Caco-2 (cell line): ENCODE results near the gene SUPV3L1. TPM values are rescaled to one million over a fixed set of nuclear protein-coding genes. Genes with fewer than 3 reads are reported as not detected.
A peak's percentile ranks its signal among the peaks of the same experiment; 100 is the strongest.

Experiments
- BruUV-seq: library from RNA; stranded (reverse); fragments of 400-500 nt; replicated peaks from 2 replicates; lab custom pipeline; 2021; lab: Mats Ljungman, UMichigan
- CTCF ChIA-PET: fragments of 300-600 bp; sonication (Branson Sonifier 250); formaldehyde crosslinking; loops from one replicate; lab custom pipeline; 2022; ENCODE audit warnings: antibody characterized with exemption; lab: Charles Lee
- POLR2A ChIA-PET: fragments of 300-600 bp; sonication (Branson Sonifier 250); formaldehyde crosslinking; loops from one replicate; lab custom pipeline; 2022; ENCODE audit warnings: antibody characterized with exemption; lab: Charles Lee
- DNase-seq, 2 experiments: peaks; one replicate each; pipeline versions ENCODE4 v3.0.0 to v3.0.0-alpha.2; 2020 to 2022
- H3K27me3 ChIP-seq: replicated peaks from 2 replicates; pipeline ENCODE4 v1.6.0; 2011; ENCODE audit warnings: low read length; ENCODE audit not compliant: control insufficient read depth, insufficient read depth
- H3K36me3 ChIP-seq: 2 replicates; pipeline ENCODE4 v1.5.1; 2011; ENCODE audit warnings: low read length; ENCODE audit not compliant: control insufficient read depth, insufficient read depth
- H3K4me1 ChIP-seq: fragments of 250-450 bp; sonication (Bioruptor Pico); 2 replicates; pipeline ENCODE4 v1.5.1; 2020; ENCODE audit warnings: mild to moderate bottlenecking
- H3K4me3 ChIP-seq: 2 replicates; pipeline ENCODE4 v1.5.1; 2011; ENCODE audit warnings: low read depth, mild to moderate bottlenecking, control low read depth, low read length
- H3K9me3 ChIP-seq: fragments of 250-450 bp; sonication (Bioruptor Pico); 2 replicates; pipeline ENCODE4 v1.5.1; 2020; ENCODE audit warnings: mild to moderate bottlenecking, moderate library complexity
- H3K27ac Mint-ChIP-seq: one replicate; pipeline ENCODE4 v1.8.0; 2022; ENCODE audit warnings: mixed read lengths; ENCODE audit not compliant: unreplicated experiment
- H3K27me3 Mint-ChIP-seq: one replicate; pipeline ENCODE4 v1.8.0; 2022; ENCODE audit warnings: mixed read lengths; ENCODE audit not compliant: insufficient read depth, unreplicated experiment
- H3K36me3 Mint-ChIP-seq: one replicate; pipeline ENCODE4 v1.8.0; 2022; ENCODE audit warnings: mild to moderate bottlenecking, mixed read lengths; ENCODE audit not compliant: insufficient read depth, unreplicated experiment
- H3K4me1 Mint-ChIP-seq: one replicate; pipeline ENCODE4 v1.8.0; 2022; ENCODE audit warnings: low read depth, mixed read lengths; ENCODE audit not compliant: unreplicated experiment
- H3K4me3 Mint-ChIP-seq: one replicate; pipeline ENCODE4 v1.8.0; 2022; ENCODE audit warnings: mild to moderate bottlenecking, moderate library complexity, mixed read lengths; ENCODE audit not compliant: unreplicated experiment
- H3K9me3 Mint-ChIP-seq: one replicate; pipeline ENCODE4 v1.8.0; 2022; ENCODE audit warnings: mixed read lengths; ENCODE audit not compliant: unreplicated experiment
- intact Hi-C: fragments of 100-400 bp; cut with micrococcal nuclease; formaldehyde crosslinking; loops from one replicate; pipeline ENCODE4 v1.10.0; 2022; ENCODE audit not compliant: unreplicated experiment
- total RNA-seq: library from RNA; stranded (reverse); gene quantifications from 2 replicates; pipeline ENCODE4 v1.2.3, GENCODE V29; 2022
- TF ChIP-seq, protein P1 (sequence below), 2 experiments: fragments of 200-600 bp in 1 of 2; IDR thresholded peaks; 1 replicate in 1 of 2; 2 replicates in 1 of 2; pipeline versions ENCODE4 v1.5.1 to v1.8.0; 2011 to 2022; ENCODE audit warnings: antibody characterized with exemption in 1 of 2, control low read depth in 1 of 2, inconsistent platforms in 1 of 2, low read depth in 1 of 2, low read length in 1 of 2, mild to moderate bottlenecking in 1 of 2, moderate library complexity in 1 of 2; ENCODE audit not compliant: insufficient read depth in 1 of 2, severe bottlenecking in 1 of 2, unreplicated experiment in 1 of 2

The SUPV3L1 gene
- total RNA-seq, 1 experiment from 2014 or later, result 77.1 TPM

GRCh38 chr10:69229616-69229916 lies 49.5 kb downstream of the SUPV3L1 start:
- no peak overlapping the region for H3K4me3 ChIP-seq
- Mint-ChIP-seq H3K27ac (peak overlapping the region; percentile 16), H3K36me3 (no peaks in the 10 kb centered on the region), H3K27me3 (no peaks in the 10 kb centered on the region), H3K9me3 (no peaks in the 10 kb centered on the region), H3K4me1 (peaks cover 20% of the 10 kb centered on the region), H3K4me3 (no peak overlapping the region)
- BruUV-seq, result no TSS peak
- H3K9me3 ChIP-seq, result no peaks in the 10 kb centered on the region
- no peaks in the 10 kb centered on the region for H3K27me3 ChIP-seq
- TF ChIP-seq, protein P1, sequence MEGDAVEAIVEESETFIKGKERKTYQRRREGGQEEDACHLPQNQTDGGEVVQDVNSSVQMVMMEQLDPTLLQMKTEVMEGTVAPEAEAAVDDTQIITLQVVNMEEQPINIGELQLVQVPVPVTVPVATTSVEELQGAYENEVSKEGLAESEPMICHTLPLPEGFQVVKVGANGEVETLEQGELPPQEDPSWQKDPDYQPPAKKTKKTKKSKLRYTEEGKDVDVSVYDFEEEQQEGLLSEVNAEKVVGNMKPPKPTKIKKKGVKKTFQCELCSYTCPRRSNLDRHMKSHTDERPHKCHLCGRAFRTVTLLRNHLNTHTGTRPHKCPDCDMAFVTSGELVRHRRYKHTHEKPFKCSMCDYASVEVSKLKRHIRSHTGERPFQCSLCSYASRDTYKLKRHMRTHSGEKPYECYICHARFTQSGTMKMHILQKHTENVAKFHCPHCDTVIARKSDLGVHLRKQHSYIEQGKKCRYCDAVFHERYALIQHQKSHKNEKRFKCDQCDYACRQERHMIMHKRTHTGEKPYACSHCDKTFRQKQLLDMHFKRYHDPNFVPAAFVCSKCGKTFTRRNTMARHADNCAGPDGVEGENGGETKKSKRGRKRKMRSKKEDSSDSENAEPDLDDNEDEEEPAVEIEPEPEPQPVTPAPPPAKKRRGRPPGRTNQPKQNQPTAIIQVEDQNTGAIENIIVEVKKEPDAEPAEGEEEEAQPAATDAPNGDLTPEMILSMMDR (IDR thresholded peaks at IDR 0.05; ENCODE audit: insufficient read depth in 1 of 2, low read depth in 1 of 2, low read length in 1 of 2, severe bottlenecking in 1 of 2, unreplicated experiment in 1 of 2), result no peak
- H3K4me1 ChIP-seq, result peaks cover 48% of the 10 kb centered on the region
- ChIA-PET CTCF (interaction anchor here (0.7 to 1.1 kb wide), 4 partner anchors 161 to 237 kb away, joined by 3 to 5 read pairs (median 4); no protein-coding TSS in a partner anchor), POLR2A (interaction anchor here (0.6 kb wide), 1 partner anchor 13 kb away, joined by 10 read pairs; no protein-coding TSS in a partner anchor)
- no peak for DNase-seq
- intact Hi-C loops, result no loop called here
- H3K36me3 ChIP-seq, result peaks cover 1% of the 10 kb centered on the region; the same call in 1 of the 2 replicates

GRCh38 chr10:69230128-69230527 lies 50.1 kb downstream of the SUPV3L1 start:
- Histone ChIP-seq H3K27me3 (no peaks in the 10 kb centered on the region), H3K4me3 (no peak overlapping the region), H3K36me3 (peaks cover 1% of the 10 kb centered on the region; the same call in 1 of the 2 replicates), H3K9me3 (no peaks in the 10 kb centered on the region), H3K4me1 (peaks cover 42% of the 10 kb centered on the region)
- intact Hi-C loops, result no loop called here
- POLR2A ChIA-PET, result no interaction called here
- TF ChIP-seq, protein P1 (IDR thresholded peaks at IDR 0.05; ENCODE audit: insufficient read depth in 1 of 2, low read depth in 1 of 2, low read length in 1 of 2, severe bottlenecking in 1 of 2, unreplicated experiment in 1 of 2), result no peak
- BruUV-seq, result no TSS peak
- CTCF ChIA-PET, result interaction anchor here (0.9 to 1.1 kb wide), 2 partner anchors 160 to 162 kb away, joined by 3 to 4 read pairs; no protein-coding TSS in a partner anchor
- DNase-seq, result no peak
- Mint-ChIP-seq H3K4me1 (peaks cover 15% of the 10 kb centered on the region), H3K27me3 (no peaks in the 10 kb centered on the region), H3K9me3 (no peaks in the 10 kb centered on the region), H3K4me3 (no peak overlapping the region), H3K36me3 (no peaks in the 10 kb centered on the region), H3K27ac (peak overlapping the region; percentile 16)

DNA sequence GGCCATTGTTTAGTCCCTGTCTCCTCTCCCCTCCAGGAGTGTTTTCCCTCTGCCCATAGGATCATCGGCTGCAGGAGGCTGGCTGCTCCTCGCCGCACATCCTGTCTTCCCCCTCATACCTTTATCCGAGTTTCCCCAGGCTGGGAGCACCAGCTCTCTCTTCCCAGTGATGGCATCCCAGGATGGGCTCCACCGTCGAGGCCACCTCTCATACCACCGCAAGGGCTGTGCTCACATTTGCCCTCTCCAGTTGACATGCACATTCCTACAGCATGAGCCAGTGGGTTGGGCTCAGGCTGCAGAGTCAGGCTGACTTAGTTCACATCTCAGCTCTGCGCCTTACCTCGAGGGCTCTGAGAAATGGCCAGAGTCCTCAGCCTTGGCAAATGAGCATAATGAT lies 52.2 kb downstream of the SUPV3L1 start:
- ChIA-PET CTCF (interaction anchor here (0.6 to 3.1 kb wide), 5 partner anchors 10 to 176 kb away, joined by 3 to 15 read pairs (median 6); no protein-coding TSS in a partner anchor), POLR2A (no interaction called here)
- TF ChIP-seq, protein P1 (IDR thresholded peaks at IDR 0.05; ENCODE audit: insufficient read depth in 1 of 2, low read depth in 1 of 2, low read length in 1 of 2, severe bottlenecking in 1 of 2, unreplicated experiment in 1 of 2), result no peak
- Mint-ChIP-seq H3K27me3 (no peaks in the 10 kb centered on the region), H3K4me3 (peak overlapping the region; percentile 1), H3K9me3 (no peaks in the 10 kb centered on the region), H3K4me1 (peaks cover 15% of the 10 kb centered on the region), H3K36me3 (no peaks in the 10 kb centered on the region), H3K27ac (peak overlapping the region; percentile 28)
- H3K36me3 ChIP-seq, result peaks cover 1% of the 10 kb centered on the region; the same call in 1 of the 2 replicates
- H3K9me3 ChIP-seq, result no peaks in the 10 kb centered on the region
- DNase-seq, result peak; percentile 56 to 75
- no peaks in the 10 kb centered on the region for H3K27me3 ChIP-seq
- BruUV-seq, result no TSS peak
- no peak overlapping the region for H3K4me3 ChIP-seq
- intact Hi-C loops, result no loop called here
- peaks cover 40% of the 10 kb centered on the region for H3K4me1 ChIP-seq
